Measurements from ENCODE around the gene SPINDOC.

- TF ChIP-seq EZH2 (IDR thresholded peaks at IDR 0.05; ENCODE audit: borderline replicate concordance, low read length): no peak
- TF ChIP-seq CTCF (IDR thresholded peaks at IDR 0.05; ENCODE audit: low read length): no peak
These were observed 57.3 kb downstream of the SPINDOC start for GRCh38 chr11:63870351-63871140.
